GM12801 (cell line): ENCODE data around the gene ADCYAP1R1.

Source experiments
- CTCF ChIP-seq: IDR thresholded peaks from one replicate; pipeline ENCODE4 v1.5.1; 2011; ENCODE audit warnings: control low read depth; ENCODE audit not compliant: insufficient read length; ENCODE audit errors: extremely low read depth

ADCYAP1R1 gene

GRCh38 chr7:31094271-31094670 lies 42.2 kb downstream of the ADCYAP1R1 start:
- no peak for TF ChIP-seq CTCF

GRCh38 chr7:31095286-31096197 lies 43.4 kb downstream of the ADCYAP1R1 start:
- no peak for TF ChIP-seq CTCF

GRCh38 chr7:31096198-31096876 lies 44.2 kb downstream of the ADCYAP1R1 start:
- no peak for TF ChIP-seq CTCF

GRCh38 chr7:31096877-31097258 lies 44.8 kb downstream of the ADCYAP1R1 start:
- no peak for TF ChIP-seq CTCF

- no peak for TF ChIP-seq CTCF
These were observed 46.7 kb downstream of the ADCYAP1R1 start for GRCh38 chr7:31098642-31099360.

- no peak for TF ChIP-seq CTCF
These were observed 47.6 kb downstream of the ADCYAP1R1 start for GRCh38 chr7:31099451-31100444.
